ENCODE results near the gene SRSF2.
"Not testable (repeated sequence)": the region's sequence is repeated elsewhere in the genome, so short reads cannot be mapped to it uniquely, and the experiment has no call there.

SRSF2 gene

DNA sequence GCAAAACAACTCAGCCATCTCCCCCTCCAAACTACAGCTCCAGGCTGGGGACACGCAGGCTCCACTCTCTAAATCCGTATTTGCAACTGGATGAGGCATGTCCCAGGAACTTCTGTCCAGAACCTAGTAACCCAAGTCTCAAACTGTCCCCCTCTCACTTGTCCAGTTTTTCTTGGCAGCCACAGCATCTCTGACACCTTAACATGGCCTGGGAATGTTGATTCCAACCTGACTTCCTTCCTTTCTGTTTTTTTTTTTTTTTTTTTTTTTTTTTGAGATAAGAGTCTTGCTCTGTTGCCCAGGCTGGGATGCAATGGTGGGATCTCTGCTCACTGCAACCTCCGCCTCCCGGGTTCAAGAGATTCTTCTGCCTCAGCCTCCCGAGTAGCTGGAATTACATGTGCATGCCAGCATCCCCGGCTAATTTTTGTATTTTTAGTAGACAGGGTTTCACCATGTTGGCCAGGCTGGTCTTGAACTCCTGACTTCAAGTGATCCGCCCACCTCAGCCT lies 38.6 kb downstream of the SRSF2 start:
- not testable (repeated sequence) for DNase-seq

DNA sequence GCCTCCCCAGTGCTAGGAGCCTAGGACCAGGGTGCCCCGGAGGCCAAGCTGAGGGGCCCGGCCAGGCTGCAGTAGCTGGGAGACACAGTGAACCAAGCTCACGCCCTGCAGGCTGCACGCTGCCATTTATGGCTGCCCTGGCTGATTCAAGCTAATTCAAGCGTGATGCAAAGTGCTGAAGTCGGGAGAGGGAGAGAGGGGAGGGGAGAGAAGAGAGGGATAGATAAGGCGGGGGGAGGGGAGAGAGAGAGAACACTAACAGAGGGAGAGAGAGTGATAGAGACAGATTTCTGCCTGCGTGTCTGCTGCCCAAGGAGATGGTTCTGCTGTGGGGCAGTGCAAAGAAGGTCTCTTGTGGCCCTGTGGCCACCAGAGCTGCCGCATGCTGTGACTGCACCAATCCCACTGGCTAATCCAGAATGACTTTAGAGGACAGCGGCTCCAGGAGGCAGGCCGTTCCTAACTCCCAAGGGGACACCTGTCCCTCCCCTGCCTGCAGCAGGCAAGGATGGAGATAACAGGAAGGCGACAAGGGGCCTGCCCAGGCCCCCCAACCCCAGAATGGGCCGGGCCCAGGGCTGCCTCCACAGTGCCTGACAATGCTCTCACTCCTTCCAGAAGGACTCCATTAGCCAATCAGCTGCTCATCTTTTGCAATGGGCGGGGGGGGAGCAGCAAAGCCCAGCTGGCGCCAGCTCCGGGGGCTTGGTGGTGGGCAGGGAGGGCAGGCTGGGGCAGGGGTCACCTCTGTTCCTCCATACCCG lies 39.2 kb downstream of the SRSF2 start:
- DNase-seq, result peak; percentile 59

GRCh38 chr17:76696763-76697701 lies 40.1 kb downstream of the SRSF2 start:
- DNase-seq, result no peak

DNA sequence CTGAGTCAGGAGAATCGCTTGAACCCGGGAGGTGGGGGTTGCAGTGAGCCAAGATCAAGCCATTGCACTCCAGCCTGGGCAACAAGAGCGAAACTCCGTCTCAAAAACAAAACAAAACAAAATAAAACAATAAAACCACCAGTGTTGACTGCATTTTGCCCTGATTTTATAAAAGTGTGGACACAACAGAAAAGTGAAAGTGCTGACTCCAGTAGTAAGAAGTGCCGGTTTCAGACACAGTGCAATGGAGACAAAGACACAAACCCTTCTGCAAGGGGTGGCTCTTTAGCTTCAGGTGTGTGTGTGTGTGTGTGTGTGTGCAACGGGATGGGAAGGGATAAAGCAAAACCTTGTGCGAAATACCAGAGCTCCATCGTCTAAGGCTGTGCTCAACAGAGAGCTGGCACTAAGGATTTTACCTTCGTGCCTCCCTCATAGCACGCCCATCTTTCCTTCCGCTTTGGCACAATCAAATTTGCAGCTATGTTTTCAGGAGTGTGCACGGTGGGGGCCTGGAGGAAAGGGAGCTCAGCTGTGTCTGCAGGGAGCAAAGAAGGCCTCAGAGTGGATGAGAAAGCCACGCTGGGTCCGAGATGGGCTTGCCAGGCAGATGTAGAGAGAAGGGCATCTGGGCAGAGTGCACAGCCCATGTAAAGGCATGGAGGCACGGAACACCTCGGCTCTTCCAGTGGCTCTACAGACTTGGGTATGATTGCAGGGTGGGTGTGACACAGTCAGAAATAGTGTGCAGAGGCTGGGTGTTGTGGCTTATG lies 41.9 kb downstream of the SRSF2 start:
- no peak for DNase-seq

GRCh38 chr17:76691379-76692191 lies 45.5 kb downstream of the SRSF2 start:
- no peak for DNase-seq

DNA sequence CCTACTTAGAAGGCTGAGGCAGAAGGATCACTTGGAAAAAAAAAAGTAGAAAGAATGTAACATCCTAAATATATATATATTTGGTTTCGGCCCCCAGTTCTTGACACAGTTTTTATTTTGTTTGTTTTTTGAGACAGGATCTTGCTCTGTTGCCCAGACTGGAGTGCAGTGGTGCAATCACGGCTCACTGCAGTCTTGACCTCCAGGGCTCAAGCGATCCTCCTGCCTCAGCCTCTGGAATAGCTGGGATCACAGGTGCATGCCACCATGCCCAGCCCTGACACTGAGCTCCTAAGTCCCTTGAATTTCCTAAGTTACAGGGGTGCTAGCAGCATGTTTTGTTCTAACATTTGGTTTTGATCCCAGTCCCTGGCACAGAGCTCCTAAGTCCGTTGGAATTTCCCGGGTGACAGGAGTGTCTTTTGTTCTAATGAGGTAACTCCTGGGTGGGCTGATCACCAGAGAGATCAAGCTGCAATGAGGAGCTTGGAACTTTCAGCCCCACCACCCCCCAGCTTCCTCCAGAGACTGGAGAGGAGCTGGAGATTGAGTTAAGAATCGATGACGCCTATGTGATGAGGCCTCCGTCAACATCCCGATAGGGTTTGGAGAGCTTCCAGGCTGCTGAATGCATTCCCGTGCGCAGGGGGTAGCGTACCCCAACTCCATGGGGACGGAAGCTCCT lies 46.4 kb downstream of the SRSF2 start:
- no peak for DNase-seq

- no peak for DNase-seq
These were observed 47.3 kb downstream of the SRSF2 start for GRCh38 chr17:76689859-76690258.

DNA sequence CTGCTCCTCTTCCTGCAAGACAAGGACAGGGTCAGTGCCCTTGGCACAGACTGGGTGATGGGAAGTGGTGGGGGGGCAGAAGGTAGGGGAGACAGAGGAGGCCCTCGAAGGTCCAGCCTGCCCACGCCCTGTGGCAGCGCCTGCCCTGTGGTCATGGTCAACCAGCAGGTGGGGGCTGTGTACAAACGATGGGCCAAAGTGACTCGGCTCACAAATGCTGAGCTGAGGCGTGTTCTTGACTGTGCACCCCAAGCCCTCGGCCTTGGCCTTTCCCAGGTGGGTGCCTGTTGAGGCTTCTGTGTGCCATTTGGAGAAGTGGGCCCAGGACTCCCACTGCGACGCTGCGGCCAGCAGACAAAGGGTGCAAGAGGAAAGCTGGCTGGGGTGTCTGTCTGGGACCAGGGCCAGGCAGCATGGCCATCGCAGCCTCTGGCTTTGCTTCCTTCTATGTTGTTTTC lies 48.9 kb downstream of the SRSF2 start:
- no peak for DNase-seq

DNA sequence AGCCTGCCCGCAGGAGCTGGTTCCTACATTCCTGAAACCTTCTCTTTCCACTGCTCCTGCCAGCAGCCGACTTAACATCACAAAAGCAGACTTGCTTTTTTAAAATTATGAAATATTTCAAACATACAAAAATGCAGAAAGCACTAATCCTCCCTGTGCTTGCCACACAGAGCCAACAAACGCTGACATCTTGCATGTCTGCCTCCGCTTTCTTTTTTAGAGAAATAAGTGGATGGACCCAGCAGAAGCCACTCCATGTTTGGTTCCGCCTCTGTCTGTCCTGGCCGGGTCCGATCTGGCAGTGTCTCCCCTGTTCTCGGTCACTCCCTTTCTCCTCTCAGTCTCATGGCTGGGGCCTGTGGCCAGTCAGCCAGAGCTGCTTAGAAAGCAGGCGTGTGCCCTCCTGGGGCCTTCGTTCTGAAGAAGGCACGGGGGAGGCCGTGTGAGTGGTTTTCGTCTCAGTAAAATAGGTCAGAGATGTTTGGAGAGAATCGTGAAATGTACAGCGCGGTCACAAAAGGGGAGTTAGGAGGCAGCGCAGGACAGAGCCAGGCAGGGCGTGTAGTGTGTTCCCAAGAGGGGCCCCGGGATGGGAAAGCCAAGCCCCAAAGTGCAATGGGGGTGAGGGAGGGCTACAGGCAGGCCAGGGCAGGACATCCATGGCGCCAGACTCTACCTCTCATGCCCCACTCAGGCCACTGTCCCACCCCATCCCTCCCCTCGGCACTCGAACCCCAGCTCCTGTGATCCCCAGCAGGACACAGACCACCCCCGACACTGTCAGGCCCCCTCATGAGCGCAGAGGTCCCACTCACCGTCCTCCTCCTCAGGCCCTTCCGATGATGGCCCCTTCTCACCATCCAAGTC lies 49.6 kb downstream of the SRSF2 start:
- DNase-seq, result no peak

DNA sequence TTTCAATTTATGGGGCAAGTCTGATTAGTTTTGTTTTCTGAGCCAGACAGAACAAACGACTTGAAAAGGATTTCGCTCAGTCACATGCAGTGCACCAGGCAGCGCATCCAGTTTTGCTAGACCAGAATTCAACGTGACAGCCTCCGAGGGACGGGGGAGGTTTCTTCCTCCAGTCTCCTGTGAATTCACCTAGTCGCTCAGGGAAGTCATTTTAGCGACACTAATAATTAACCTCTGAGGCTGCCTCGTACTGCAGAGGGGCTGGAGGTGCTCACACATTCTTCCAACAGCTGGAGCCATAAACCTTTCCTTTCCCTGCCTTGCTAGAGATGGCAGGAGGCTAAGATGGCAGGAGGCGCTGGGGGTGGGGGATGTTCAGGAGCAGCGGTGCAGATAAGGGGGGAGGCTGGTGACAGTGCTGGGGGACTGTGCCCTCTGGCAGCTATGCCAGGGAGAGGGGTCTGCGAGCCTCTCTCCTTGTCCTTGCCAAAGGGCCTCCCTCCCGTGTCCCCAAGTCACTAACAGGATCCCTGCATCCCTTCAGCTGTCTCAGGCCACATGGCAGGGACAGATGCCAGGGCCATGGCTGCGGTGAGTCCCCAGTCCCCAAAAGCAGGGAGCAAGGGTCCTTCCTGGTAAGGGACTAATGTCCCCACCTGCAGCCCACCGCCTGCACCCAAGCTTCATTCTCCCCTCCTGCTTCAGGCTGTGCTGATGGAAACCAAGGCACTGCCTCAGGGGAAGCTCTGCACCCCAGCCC lies 50.4 kb downstream of the SRSF2 start:
- no peak for DNase-seq

DNA sequence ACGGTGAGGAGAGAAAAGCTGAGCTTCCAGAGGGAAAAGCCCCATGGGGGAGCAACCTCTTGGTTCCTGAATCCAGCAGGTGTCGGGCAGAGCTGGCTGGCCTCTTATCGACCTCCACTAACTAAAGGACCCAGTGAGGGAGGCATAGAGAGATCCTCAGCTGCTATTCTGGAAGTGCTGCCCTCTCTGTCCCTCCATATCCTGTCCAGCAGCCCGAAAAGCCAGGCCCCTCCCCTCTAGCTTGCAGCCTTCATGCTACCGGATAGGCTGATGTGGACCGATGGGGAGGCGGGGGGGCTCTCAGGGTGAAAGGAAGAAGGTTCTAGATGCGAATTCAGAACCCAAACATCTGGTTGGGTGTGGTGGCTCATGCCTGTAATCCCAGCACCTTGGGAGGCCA lies 51.3 kb downstream of the SRSF2 start:
- no peak for DNase-seq

- no peak for DNase-seq
These were observed 51.8 kb downstream of the SRSF2 start for GRCh38 chr17:76685366-76685765.

- no peak for DNase-seq
These were observed 52.4 kb downstream of the SRSF2 start for GRCh38 chr17:76684756-76685155.

Measured in DMS53 (cell line).